Parathyroid adenoma (tissue), 2 donors: ENCODE measurements around the gene RORB.

Source experiments
- H2AFZ ChIP-seq: fragments of 300-600 bp; sonication (generic); one replicate; pipeline ENCODE4 v1.7.0; 2017; ENCODE audit warnings: antibody characterized with exemption, mild to moderate bottlenecking
- H3K27ac ChIP-seq: fragments of 300-600 bp; sonication (generic); one replicate; pipeline ENCODE4 v1.7.0; 2017
- H3K27me3 ChIP-seq: fragments of 300-600 bp; sonication (generic); one replicate; pipeline ENCODE4 v1.7.0; 2017; ENCODE audit warnings: low read length; ENCODE audit not compliant: control insufficient read depth, insufficient read depth
- H3K36me3 ChIP-seq: fragments of 300-600 bp; sonication (generic); one replicate; pipeline ENCODE4 v1.7.0; 2017; ENCODE audit warnings: low read length; ENCODE audit not compliant: control insufficient read depth, insufficient read depth
- H3K4me1 ChIP-seq: fragments of 300-600 bp; sonication (generic); one replicate; pipeline ENCODE4 v1.7.0; 2017; ENCODE audit warnings: control low read depth
- H3K4me2 ChIP-seq: fragments of 300-600 bp; sonication (generic); one replicate; pipeline ENCODE4 v1.7.0; 2017; ENCODE audit warnings: low read length
- H3K4me3 ChIP-seq: fragments of 300-600 bp; sonication (generic); one replicate; pipeline ENCODE4 v1.7.0; 2017; ENCODE audit warnings: low read depth, low read length
- H3K79me2 ChIP-seq: fragments of 300-600 bp; sonication (generic); one replicate; pipeline ENCODE4 v1.7.0; 2017; ENCODE audit warnings: control low read depth
- H3K9ac ChIP-seq: fragments of 300-600 bp; sonication (generic); one replicate; pipeline ENCODE4 v1.7.0; 2017; ENCODE audit warnings: mild to moderate bottlenecking
- H3K9me3 ChIP-seq: fragments of 300-600 bp; sonication (generic); one replicate; pipeline ENCODE4 v1.7.0; 2017; ENCODE audit warnings: low read length; ENCODE audit not compliant: control insufficient read depth
- CTCF ChIP-seq: fragments of 300-600 bp; sonication (generic); IDR thresholded peaks from one replicate; pipeline ENCODE4 v1.7.0; 2017; ENCODE audit warnings: antibody characterized with exemption, mild to moderate bottlenecking
- donor health status: primary hyperparathyroidism.

Gene RORB

GRCh38 chr9:74728176-74728575, 231.0 kb downstream of the RORB start:
- no peak for TF ChIP-seq CTCF
- H3K9me3 ChIP-seq: no peaks in the 10 kb centered on the region
- H3K4me1 ChIP-seq: no peaks in the 10 kb centered on the region
- no peak overlapping the region for H3K9ac ChIP-seq
- H3K4me2 ChIP-seq: no peak overlapping the region
- H3K36me3 ChIP-seq: no peaks in the 10 kb centered on the region
- no peak overlapping the region for H3K27ac ChIP-seq
- no peak overlapping the region for H2AFZ ChIP-seq
- no peaks in the 10 kb centered on the region for H3K79me2 ChIP-seq
- H3K27me3 ChIP-seq: no peaks in the 10 kb centered on the region
- H3K4me3 ChIP-seq: no peak overlapping the region

GRCh38 chr9:74729136-74729695, 232.1 kb downstream of the RORB start:
- TF ChIP-seq CTCF: no peak

GRCh38 chr9:74735761-74736160, 238.6 kb downstream of the RORB start:
- Histone ChIP-seq H3K36me3 (no peaks in the 10 kb centered on the region), H3K79me2 (no peaks in the 10 kb centered on the region), H3K4me2 (no peak overlapping the region), H3K27me3 (no peaks in the 10 kb centered on the region), H2AFZ (no peak overlapping the region), H3K4me1 (no peaks in the 10 kb centered on the region), H3K9ac (no peak overlapping the region), H3K27ac (no peak overlapping the region), H3K9me3 (no peaks in the 10 kb centered on the region), H3K4me3 (no peak overlapping the region)
- no peak for TF ChIP-seq CTCF

More at GRCh38 chr9:74729136-74729695, 232.1 kb downstream of the RORB start:
- Histone ChIP-seq H3K4me2 (peak overlapping the region; percentile 47), H3K4me1 (no peaks in the 10 kb centered on the region), H3K27ac (no peak overlapping the region), H3K79me2 (no peaks in the 10 kb centered on the region), H3K36me3 (no peaks in the 10 kb centered on the region), H3K27me3 (no peaks in the 10 kb centered on the region), H3K9ac (no peak overlapping the region), H2AFZ (no peak overlapping the region), H3K4me3 (peak overlapping the region; percentile 24), H3K9me3 (no peaks in the 10 kb centered on the region)

GRCh38 chr9:74736646-74737045, 239.5 kb downstream of the RORB start:
- no peaks in the 10 kb centered on the region for H3K4me1 ChIP-seq
- H3K36me3 ChIP-seq: no peaks in the 10 kb centered on the region
- H2AFZ ChIP-seq: no peak overlapping the region
- H3K9me3 ChIP-seq: no peaks in the 10 kb centered on the region
- no peak for TF ChIP-seq CTCF
- no peaks in the 10 kb centered on the region for H3K79me2 ChIP-seq
- H3K4me2 ChIP-seq: no peak overlapping the region
- H3K4me3 ChIP-seq: no peak overlapping the region
- H3K9ac ChIP-seq: no peak overlapping the region
- H3K27me3 ChIP-seq: no peaks in the 10 kb centered on the region
- H3K27ac ChIP-seq: no peak overlapping the region

- peaks cover 5% of the 10 kb centered on the region for H3K4me1 ChIP-seq
- no peak overlapping the region for H2AFZ ChIP-seq
- H3K4me3 ChIP-seq: no peak overlapping the region
- no peaks in the 10 kb centered on the region for H3K9me3 ChIP-seq
- no peak overlapping the region for H3K4me2 ChIP-seq
- H3K9ac ChIP-seq: no peak overlapping the region
- no peaks in the 10 kb centered on the region for H3K36me3 ChIP-seq
- no peaks in the 10 kb centered on the region for H3K27me3 ChIP-seq
- no peak overlapping the region for H3K27ac ChIP-seq
- no peak for TF ChIP-seq CTCF
- no peaks in the 10 kb centered on the region for H3K79me2 ChIP-seq
These were observed 245.2 kb downstream of the RORB start for GRCh38 chr9:74742191-74742790.
